Testis (tissue), 2 donors: ENCODE measurements around the gene TINAGL1.
"Not testable (repeated sequence)": the region's sequence is repeated elsewhere in the genome, so short reads cannot be mapped to it uniquely, and the experiment has no call there.

Source experiments
- POLR2A ChIP-seq: fragments of 450-650 bp; IDR thresholded peaks from one replicate; pipeline ENCODE4 v1.6.1; 2017; ENCODE audit warnings: antibody characterized with exemption, mild to moderate bottlenecking, moderate library complexity
- TF ChIP-seq, protein P1 (sequence below), 3 experiments: fragments of 450-650 bp in 2 of 3; fragments of 200-600 bp in 1 of 3; sonication (generic) in 1 of 3; IDR thresholded peaks; one replicate each; pipeline ENCODE4 v1.5.1; 2016 to 2019; ENCODE audit warnings: antibody characterized with exemption in 3 of 3, mild to moderate bottlenecking in 2 of 3, moderate library complexity in 1 of 3

GRCh38 chr1:31587328-31587699 is 11.0 kb downstream of the TINAGL1 start:
- TF ChIP-seq, protein P1, sequence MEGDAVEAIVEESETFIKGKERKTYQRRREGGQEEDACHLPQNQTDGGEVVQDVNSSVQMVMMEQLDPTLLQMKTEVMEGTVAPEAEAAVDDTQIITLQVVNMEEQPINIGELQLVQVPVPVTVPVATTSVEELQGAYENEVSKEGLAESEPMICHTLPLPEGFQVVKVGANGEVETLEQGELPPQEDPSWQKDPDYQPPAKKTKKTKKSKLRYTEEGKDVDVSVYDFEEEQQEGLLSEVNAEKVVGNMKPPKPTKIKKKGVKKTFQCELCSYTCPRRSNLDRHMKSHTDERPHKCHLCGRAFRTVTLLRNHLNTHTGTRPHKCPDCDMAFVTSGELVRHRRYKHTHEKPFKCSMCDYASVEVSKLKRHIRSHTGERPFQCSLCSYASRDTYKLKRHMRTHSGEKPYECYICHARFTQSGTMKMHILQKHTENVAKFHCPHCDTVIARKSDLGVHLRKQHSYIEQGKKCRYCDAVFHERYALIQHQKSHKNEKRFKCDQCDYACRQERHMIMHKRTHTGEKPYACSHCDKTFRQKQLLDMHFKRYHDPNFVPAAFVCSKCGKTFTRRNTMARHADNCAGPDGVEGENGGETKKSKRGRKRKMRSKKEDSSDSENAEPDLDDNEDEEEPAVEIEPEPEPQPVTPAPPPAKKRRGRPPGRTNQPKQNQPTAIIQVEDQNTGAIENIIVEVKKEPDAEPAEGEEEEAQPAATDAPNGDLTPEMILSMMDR (IDR thresholded peaks at IDR 0.05) = not testable (repeated sequence)
- not testable (repeated sequence) for TF ChIP-seq POLR2A
